SK-N-SH (cell line): ENCODE measurements around the gene KLK11. TPM values are rescaled to one million over a fixed set of nuclear protein-coding genes. Genes with fewer than 3 reads are reported as not detected.
A peak's percentile ranks its signal among the peaks of the same experiment; 100 is the strongest.

Experiments
- CTCF ChIA-PET: fragments of 300-600, 350-600 bp; formaldehyde crosslinking; extraction: SDS; loops from one replicate; lab custom pipeline; 2021; lab: Yijun Ruan, JAX
- POLR2A ChIA-PET: fragments of 350-600 bp; sonication (Branson Sonifier 250); formaldehyde crosslinking; extraction: SDS; loops from one replicate; lab custom pipeline; 2020; ENCODE audit warnings: antibody characterized with exemption, inconsistent platforms; lab: Yijun Ruan, JAX
- DNase-seq: peaks from one replicate; pipeline ENCODE4 v3.0.0; 2012
- H2AFZ ChIP-seq: fragments of 200-600 bp; sonication (generic); 2 replicates; pipeline ENCODE4 v1.8.1; 2016; ENCODE audit warnings: antibody characterized with exemption, mild to moderate bottlenecking, low read depth
- H3F3A ChIP-seq: fragments of 200-600 bp; sonication (generic); replicated peaks from 2 replicates; pipeline ENCODE3; 2016; ENCODE audit warnings: antibody characterized with exemption, mild to moderate bottlenecking; ENCODE audit not compliant: insufficient read depth
- H3K27ac ChIP-seq, 2 experiments: fragments of 200-500 bp in 1 of 2; fragments of 200-600 bp in 1 of 2; sonication (Bioruptor generic) in 1 of 2; sonication (generic), shearing (Covaris generic) in 1 of 2; 2 replicates each; pipeline versions ENCODE4 v1.5.1 to v1.6.1; 2014 to 2016; ENCODE audit warnings: low read depth in 2 of 2, inconsistent platforms in 1 of 2, low read length in 1 of 2, mild to moderate bottlenecking in 1 of 2, mixed read lengths in 1 of 2
- H3K27me3 ChIP-seq: fragments of 200-600 bp; sonication (generic), shearing (Covaris generic); 2 replicates; pipeline ENCODE4 v1.6.1; 2016; ENCODE audit warnings: mixed run types; ENCODE audit not compliant: insufficient read depth
- H3K36me3 ChIP-seq, 2 experiments: fragments of 200-500 bp in 1 of 2; fragments of 200-600 bp in 1 of 2; sonication (Bioruptor generic) in 1 of 2; sonication (generic) in 1 of 2; replicated peaks in 1 of 2; 2 replicates each; pipeline versions ENCODE3 to v1.5.1; 2014 to 2016; ENCODE audit warnings: low read length in 1 of 2, mild to moderate bottlenecking in 1 of 2; ENCODE audit not compliant: insufficient read depth in 2 of 2, control insufficient read depth in 1 of 2
- H3K4me1 ChIP-seq, 2 experiments: fragments of 200-500 bp in 1 of 2; fragments of 200-600 bp in 1 of 2; sonication (Bioruptor generic) in 1 of 2; sonication (generic), shearing (Covaris generic) in 1 of 2; 2 replicates each; pipeline versions ENCODE4 v1.5.1 to v1.6.1; 2014 to 2016; ENCODE audit warnings: low read depth in 1 of 2, low read length in 1 of 2, mixed run types in 1 of 2; ENCODE audit not compliant: insufficient read depth in 2 of 2, control insufficient read depth in 1 of 2
- H3K4me2 ChIP-seq: fragments of 200-600 bp; sonication (generic), shearing (Covaris generic); 2 replicates; pipeline ENCODE4 v1.6.1; 2017; ENCODE audit warnings: mixed run types
- H3K4me3 ChIP-seq, 2 experiments: fragments of 200-500 bp in 1 of 2; fragments of 200-600 bp in 1 of 2; sonication (Bioruptor generic) in 1 of 2; sonication (generic), shearing (Covaris generic) in 1 of 2; 2 replicates each; pipeline versions ENCODE4 v1.5.1 to v1.8.1; 2014 to 2016; ENCODE audit warnings: low read depth in 2 of 2, inconsistent platforms in 1 of 2, low read length in 1 of 2, mild to moderate bottlenecking in 1 of 2, mixed read lengths in 1 of 2, moderate library complexity in 1 of 2
- H3K79me2 ChIP-seq: fragments of 200-600 bp; sonication (generic); 2 replicates; pipeline ENCODE4 v1.8.1; 2017; ENCODE audit warnings: mild to moderate bottlenecking; ENCODE audit not compliant: insufficient read depth
- H3K9ac ChIP-seq: fragments of 200-600 bp; sonication (generic); 2 replicates; pipeline ENCODE4 v1.6.1; 2017; ENCODE audit warnings: mixed run types
- H3K9me2 ChIP-seq: fragments of 200-600 bp; sonication (generic); 2 replicates; pipeline ENCODE4 v1.6.1; 2017; ENCODE audit warnings: mixed run types
- H3K9me3 ChIP-seq: fragments of 200-600 bp; sonication (generic); 2 replicates; pipeline ENCODE4 v1.6.1; 2017; ENCODE audit warnings: mixed run types, mild to moderate bottlenecking, moderate library complexity
- H4K20me1 ChIP-seq: fragments of 200-600 bp; sonication (generic); 2 replicates; pipeline ENCODE4 v1.6.1; 2017; ENCODE audit warnings: mild to moderate bottlenecking, mixed run types; ENCODE audit not compliant: insufficient read depth
- CHD2 ChIP-seq: fragments of 150-350 bp; IDR thresholded peaks from 2 replicates; pipeline ENCODE4 v1.6.1; 2018; ENCODE audit warnings: low read length; ENCODE audit not compliant: partially characterized antibody
- CTCF ChIP-seq: fragments of 200-600 bp; sonication (generic); IDR thresholded peaks from 2 replicates; pipeline ENCODE4 v1.6.1; 2017; ENCODE audit warnings: antibody characterized with exemption, mild to moderate bottlenecking, moderate library complexity
- EP300 ChIP-seq, 2 experiments: IDR thresholded peaks; 2 replicates each; pipeline versions ENCODE4 v1.4.0 to v1.6.1; 2012; ENCODE audit warnings: borderline replicate concordance in 1 of 2, low read depth in 1 of 2, low read length in 1 of 2
- EZH2phosphoT487 ChIP-seq: fragments of 200-600 bp; sonication (generic); IDR thresholded peaks from 2 replicates; pipeline ENCODE4 v1.6.1; 2017; ENCODE audit warnings: low read depth, mixed run types, mild to moderate bottlenecking, antibody characterized with exemption, moderate library complexity, borderline replicate concordance
- FOXJ3 ChIP-seq: sonication (generic); formaldehyde crosslinking; IDR thresholded peaks from 2 replicates; pipeline ENCODE4 v1.5.1; 2020; ENCODE audit warnings: mild to moderate bottlenecking, missing genetic modification reagents
- FOXM1 ChIP-seq: IDR thresholded peaks from 2 replicates; pipeline ENCODE4 v1.4.0; 2012; ENCODE audit warnings: low read depth, mild to moderate bottlenecking
- GABPA ChIP-seq: IDR thresholded peaks from 2 replicates; pipeline ENCODE4 v1.4.0; 2012; ENCODE audit warnings: low read depth, mild to moderate bottlenecking
- IRF3 ChIP-seq: fragments of 150-350 bp; IDR thresholded peaks from 2 replicates; pipeline ENCODE4 v1.6.1; 2016; ENCODE audit warnings: mild to moderate bottlenecking, low read depth, low read length
- MEF2A ChIP-seq: IDR thresholded peaks from 2 replicates; pipeline ENCODE4 v1.4.0; 2012; ENCODE audit warnings: low read depth, borderline replicate concordance
- MXI1 ChIP-seq: IDR thresholded peaks from 2 replicates; pipeline ENCODE4 v1.6.1; 2012; ENCODE audit warnings: mild to moderate bottlenecking, low read depth, low read length, improper control_type of control experiment
- NFIC ChIP-seq: IDR thresholded peaks from 2 replicates; pipeline ENCODE4 v1.4.0; 2012; ENCODE audit warnings: borderline replicate concordance
- PBX3 ChIP-seq: IDR thresholded peaks from 2 replicates; pipeline ENCODE4; 2012
- POLR2AphosphoS5 ChIP-seq: IDR thresholded peaks from 2 replicates; pipeline ENCODE4 v1.6.1; 2012; ENCODE audit warnings: low read depth, low read length
- RAD21 ChIP-seq: IDR thresholded peaks from 2 replicates; pipeline ENCODE4 v1.6.1; 2012; ENCODE audit warnings: mild to moderate bottlenecking, low read length
- RCOR1 ChIP-seq: fragments of 150-350 bp; IDR thresholded peaks from 2 replicates; pipeline ENCODE4 v1.6.1; 2017; ENCODE audit warnings: antibody characterized with exemption, low read length
- REST ChIP-seq: IDR thresholded peaks from 2 replicates; pipeline ENCODE4 v1.6.1; 2012; ENCODE audit warnings: mild to moderate bottlenecking, low read depth, low read length, moderate library complexity
- RFX5 ChIP-seq: IDR thresholded peaks from 2 replicates; pipeline ENCODE4 v1.6.1; 2012; ENCODE audit warnings: mild to moderate bottlenecking, improper control_type of control experiment, low read length
- RXRA ChIP-seq: IDR thresholded peaks from 2 replicates; pipeline ENCODE4 v1.4.0; 2012; ENCODE audit warnings: low read depth, mild to moderate bottlenecking, borderline replicate concordance
- SMC3 ChIP-seq: IDR thresholded peaks from 2 replicates; pipeline ENCODE4 v1.6.1; 2012; ENCODE audit warnings: low read depth, low read length, improper control_type of control experiment
- TAF1 ChIP-seq: IDR thresholded peaks from 2 replicates; pipeline ENCODE4 v1.6.1; 2012; ENCODE audit warnings: low read depth, mild to moderate bottlenecking, low read length, moderate library complexity, borderline replicate concordance
- TCF12 ChIP-seq: IDR thresholded peaks from 2 replicates; pipeline ENCODE4 v1.4.0; 2012
- TEAD4 ChIP-seq: IDR thresholded peaks from 2 replicates; pipeline ENCODE4 v1.4.0; 2012; ENCODE audit warnings: mild to moderate bottlenecking, borderline replicate concordance; ENCODE audit not compliant: insufficient read depth
- USF2 ChIP-seq: fragments of 150-350 bp; IDR thresholded peaks from 2 replicates; pipeline ENCODE4 v1.6.1; 2017; ENCODE audit warnings: antibody characterized with exemption, low read length, low read depth, borderline replicate concordance
- WGBS: methylation state at CpG from one replicate; pipeline ENCODE4 v1.1.6; 2017; ENCODE audit warnings: low lambda C conversion rate; 5-methylcytosine and 5-hydroxymethylcytosine counted together
- polyA plus RNA-seq, 3 experiments: library from polyadenylated mRNA; depleted of rRNA; stranded (reverse); fragments of >200 nt; gene quantifications; 2 replicates each; pipeline ENCODE4 v1.2.3, GENCODE V29; 2012

KLK11 gene
- polyA plus RNA-seq, 1 of the 3 experiments (the other 2 are of a cell fraction): not detected

GRCh38 chr19:51016798-51017683 is 9.4 kb downstream of the KLK11 start:
- H3K79me2 ChIP-seq: no peaks in the 10 kb centered on the region
- no peaks in the 10 kb centered on the region for H3K9me3 ChIP-seq
- H3K36me3 ChIP-seq: no peaks in the 10 kb centered on the region
- H3K27ac ChIP-seq: no peak overlapping the region
- ChIA-PET POLR2A (no interaction called here), CTCF (interaction anchor here (0.6 to 6.0 kb wide), 19 partner anchors 9 to 826 kb away, joined by 3 to 30 read pairs (median 4); no protein-coding TSS in a partner anchor)
- H3K9ac ChIP-seq: no peak overlapping the region
- no peaks in the 10 kb centered on the region for H3K9me2 ChIP-seq
- peaks cover 74% of the 10 kb centered on the region for H3K27me3 ChIP-seq
- no peaks in the 10 kb centered on the region for H3F3A ChIP-seq
- TF ChIP-seq CTCF: peak; percentile 75
- TF ChIP-seq MEF2A: no peak
- no peak for TF ChIP-seq GABPA
- TF ChIP-seq RFX5: no peak
- no peak for TF ChIP-seq FOXJ3 (CRISPR knock-in tag)
- TF ChIP-seq TAF1: no peak
- TF ChIP-seq TEAD4: no peak
- peak; percentile 30; the same call in 1 of the 2 replicates for TF ChIP-seq SMC3
- TF ChIP-seq IRF3: no peak
- no peak for TF ChIP-seq RXRA
- TF ChIP-seq REST: no peak
- no peak for TF ChIP-seq PBX3
- no peak for TF ChIP-seq EP300 (IDR thresholded peaks at IDR 0.05; ENCODE audit: borderline replicate concordance in 1 of 2, low read depth in 1 of 2, low read length in 1 of 2)
- TF ChIP-seq TCF12: no peak
- no peak for TF ChIP-seq NFIC
- TF ChIP-seq FOXM1: no peak
- peak; percentile 55 for TF ChIP-seq RAD21
- no peak for TF ChIP-seq POLR2AphosphoS5
- no peak for TF ChIP-seq MXI1
- TF ChIP-seq EZH2phosphoT487: no peak
- TF ChIP-seq CHD2: no peak
- TF ChIP-seq RCOR1: no peak
- TF ChIP-seq USF2: no peak
- peak; percentile 83 for DNase-seq
- WGBS: 5% methylated on average over 54 of the region's 68 CpGs
- peak overlapping the region in 1 of 2 experiments; percentile 35; a peak in 1 of 4 replicates for H3K4me3 ChIP-seq
- no peaks in the 10 kb centered on the region for H4K20me1 ChIP-seq
- no peaks in the 10 kb centered on the region for H3K4me1 ChIP-seq
- H3K4me2 ChIP-seq: peak overlapping the region; percentile 41; the same call in 1 of the 2 replicates
- H2AFZ ChIP-seq: no peak overlapping the region
